ENCODE results near the gene SLC10A7.

DNA sequence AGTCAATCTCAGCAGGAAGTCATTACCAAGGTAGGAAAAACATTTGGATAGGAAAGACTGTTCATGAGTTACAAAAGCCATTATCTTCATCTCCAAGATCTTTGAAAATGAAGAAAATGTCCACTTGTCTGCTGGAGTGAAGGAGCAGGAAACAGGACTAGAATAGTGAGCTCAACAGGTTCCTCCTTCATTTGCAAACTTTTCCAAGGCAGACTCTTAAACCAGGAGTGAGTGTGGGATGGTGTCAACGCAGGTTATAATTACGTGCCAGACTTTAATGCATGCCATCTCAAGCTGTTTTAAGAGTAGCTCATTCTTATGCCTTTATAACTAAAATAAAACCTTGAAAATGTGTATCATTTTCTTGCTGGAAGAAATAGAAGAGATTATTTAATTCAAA lies 310.9 kb downstream of the SLC10A7 start:
- TF ChIP-seq, protein P1, sequence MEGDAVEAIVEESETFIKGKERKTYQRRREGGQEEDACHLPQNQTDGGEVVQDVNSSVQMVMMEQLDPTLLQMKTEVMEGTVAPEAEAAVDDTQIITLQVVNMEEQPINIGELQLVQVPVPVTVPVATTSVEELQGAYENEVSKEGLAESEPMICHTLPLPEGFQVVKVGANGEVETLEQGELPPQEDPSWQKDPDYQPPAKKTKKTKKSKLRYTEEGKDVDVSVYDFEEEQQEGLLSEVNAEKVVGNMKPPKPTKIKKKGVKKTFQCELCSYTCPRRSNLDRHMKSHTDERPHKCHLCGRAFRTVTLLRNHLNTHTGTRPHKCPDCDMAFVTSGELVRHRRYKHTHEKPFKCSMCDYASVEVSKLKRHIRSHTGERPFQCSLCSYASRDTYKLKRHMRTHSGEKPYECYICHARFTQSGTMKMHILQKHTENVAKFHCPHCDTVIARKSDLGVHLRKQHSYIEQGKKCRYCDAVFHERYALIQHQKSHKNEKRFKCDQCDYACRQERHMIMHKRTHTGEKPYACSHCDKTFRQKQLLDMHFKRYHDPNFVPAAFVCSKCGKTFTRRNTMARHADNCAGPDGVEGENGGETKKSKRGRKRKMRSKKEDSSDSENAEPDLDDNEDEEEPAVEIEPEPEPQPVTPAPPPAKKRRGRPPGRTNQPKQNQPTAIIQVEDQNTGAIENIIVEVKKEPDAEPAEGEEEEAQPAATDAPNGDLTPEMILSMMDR (IDR thresholded peaks at IDR 0.05; ENCODE audit: low read depth, low read length): no peak
- TF ChIP-seq EZH2phosphoT487 (IDR thresholded peaks at IDR 0.05; ENCODE audit: low read depth): no peak
